Cardiac fibroblast (primary cell): Measurements from ENCODE around the gene CACNA1S.

Source experiments
- DNase-seq, 2 donors: peaks; one replicate each; pipeline versions ENCODE4 v3.0.0 to v3.0.0-alpha.2; 2010; ENCODE audit warnings: low read depth in 2 of 2
- H3K4me3 ChIP-seq, 2 donors: replicated peaks in 1 of 2; 1 replicate in 1 of 2; 2 replicates in 1 of 2; pipeline ENCODE4 v1.5.1; 2011; ENCODE audit warnings: low read depth in 2 of 2, low read length in 2 of 2, mild to moderate bottlenecking in 2 of 2, moderate library complexity in 1 of 2
- CTCF ChIP-seq: IDR thresholded peaks from one replicate; pipeline ENCODE4 v1.5.1; 2011; ENCODE audit warnings: low read depth, mild to moderate bottlenecking, low read length, inconsistent platforms

The CACNA1S gene

GRCh38 chr1:201013991-201014815, 98.0 kb downstream of the CACNA1S start:
- no peak overlapping the region for H3K4me3 ChIP-seq
- DNase-seq: no peak
- TF ChIP-seq CTCF: no peak

- no peak for TF ChIP-seq CTCF
- no peak overlapping the region for H3K4me3 ChIP-seq
- no peak for DNase-seq
Measured at GRCh38 chr1:201013031-201013485, 99.2 kb downstream of the CACNA1S start.

DNA sequence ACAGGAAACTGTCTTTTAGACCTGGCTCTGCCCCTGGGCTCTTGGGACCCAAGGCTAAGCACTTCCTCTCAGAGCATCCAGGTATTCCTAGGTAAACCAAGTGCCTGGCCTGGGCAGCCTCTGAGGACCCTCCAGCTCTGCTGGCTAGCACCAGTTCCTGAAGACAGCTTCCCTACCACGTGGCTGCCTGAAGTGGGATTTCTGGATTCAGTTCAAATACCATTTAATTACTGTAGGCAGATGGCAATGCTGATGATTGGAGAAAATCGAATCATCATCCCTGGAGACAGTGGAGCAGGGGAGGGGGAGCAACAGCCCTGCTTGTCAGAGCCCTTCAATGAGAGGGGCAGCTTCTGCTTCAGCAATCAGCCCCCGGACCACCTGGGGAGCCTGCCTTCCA, 100.6 kb downstream of the CACNA1S start:
- no peak for TF ChIP-seq CTCF
- DNase-seq: no peak
- H3K4me3 ChIP-seq: no peak overlapping the region

- H3K4me3 ChIP-seq: no peak overlapping the region
- DNase-seq: no peak
- no peak for TF ChIP-seq CTCF
Measured at GRCh38 chr1:201009962-201010645, 102.1 kb downstream of the CACNA1S start.

DNA sequence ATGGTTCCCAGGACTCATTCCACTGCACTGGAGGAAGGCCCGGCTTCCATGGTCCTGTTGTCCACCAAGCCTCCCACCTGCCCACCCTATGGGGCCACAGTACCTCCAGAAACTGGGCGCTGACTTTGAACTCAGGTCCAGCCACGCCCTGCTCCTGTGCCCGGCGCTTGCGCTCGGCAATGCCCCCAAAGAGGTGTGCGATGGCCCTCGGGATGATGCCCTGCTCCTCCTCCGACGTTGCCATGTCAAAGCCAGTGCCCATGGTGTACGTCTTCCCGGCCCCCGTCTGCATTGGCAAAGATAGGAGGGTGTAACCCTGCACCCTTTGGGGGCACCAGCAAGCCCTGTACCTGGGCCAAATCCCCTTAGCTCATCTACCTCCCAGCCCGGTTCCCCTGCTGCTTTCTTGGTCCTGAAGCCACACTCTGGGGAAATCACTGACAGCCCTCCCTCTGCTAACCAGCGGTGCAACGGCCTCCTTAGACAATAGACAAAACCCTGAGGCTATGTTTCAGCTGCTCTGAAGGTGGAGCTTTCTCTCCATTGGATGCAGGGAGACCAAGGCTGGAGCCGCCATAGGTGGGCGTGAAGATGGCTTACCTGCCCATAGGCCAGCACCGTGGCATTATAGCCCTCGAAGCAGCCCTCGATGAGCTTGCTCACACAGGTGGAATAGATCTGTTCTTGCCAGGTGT, 103.4 kb downstream of the CACNA1S start:
- TF ChIP-seq CTCF: no peak
- H3K4me3 ChIP-seq: no peak overlapping the region
- no peak for DNase-seq

DNA sequence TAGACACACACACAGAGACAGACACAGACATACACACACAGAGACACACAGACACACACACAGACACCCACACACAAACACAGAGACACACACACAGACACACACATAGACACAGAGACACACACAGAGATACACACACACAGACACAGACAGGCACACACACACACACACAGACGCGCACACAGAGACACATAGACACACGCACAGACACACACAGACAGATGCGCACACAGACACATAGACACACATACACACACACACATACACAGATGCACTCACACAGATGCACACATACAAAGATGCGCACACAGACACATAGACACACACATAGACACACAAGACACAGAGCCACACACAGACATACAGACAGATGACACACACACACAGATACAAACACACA, 104.7 kb downstream of the CACNA1S start:
- TF ChIP-seq CTCF: no peak

More for the DNA sequence above, 104.7 kb downstream of the CACNA1S start:
- no peak overlapping the region for H3K4me3 ChIP-seq
- DNase-seq: no peak
